GM18519 (cell line): Measurements from ENCODE around the gene IGSF23.
"Not testable (repeated sequence)": the region's sequence is repeated elsewhere in the genome, so short reads cannot be mapped to it uniquely, and the experiment has no call there.

ENCODE experiments used
- ATAC-seq: cut with Tn5 transposase; IDR thresholded peaks from one replicate; pipeline ENCODE4 v1.9.1; 2021; ENCODE audit warnings: mild to moderate bottlenecking, moderate library complexity; ENCODE audit not compliant: unreplicated experiment, low FRiP score

The IGSF23 gene

DNA sequence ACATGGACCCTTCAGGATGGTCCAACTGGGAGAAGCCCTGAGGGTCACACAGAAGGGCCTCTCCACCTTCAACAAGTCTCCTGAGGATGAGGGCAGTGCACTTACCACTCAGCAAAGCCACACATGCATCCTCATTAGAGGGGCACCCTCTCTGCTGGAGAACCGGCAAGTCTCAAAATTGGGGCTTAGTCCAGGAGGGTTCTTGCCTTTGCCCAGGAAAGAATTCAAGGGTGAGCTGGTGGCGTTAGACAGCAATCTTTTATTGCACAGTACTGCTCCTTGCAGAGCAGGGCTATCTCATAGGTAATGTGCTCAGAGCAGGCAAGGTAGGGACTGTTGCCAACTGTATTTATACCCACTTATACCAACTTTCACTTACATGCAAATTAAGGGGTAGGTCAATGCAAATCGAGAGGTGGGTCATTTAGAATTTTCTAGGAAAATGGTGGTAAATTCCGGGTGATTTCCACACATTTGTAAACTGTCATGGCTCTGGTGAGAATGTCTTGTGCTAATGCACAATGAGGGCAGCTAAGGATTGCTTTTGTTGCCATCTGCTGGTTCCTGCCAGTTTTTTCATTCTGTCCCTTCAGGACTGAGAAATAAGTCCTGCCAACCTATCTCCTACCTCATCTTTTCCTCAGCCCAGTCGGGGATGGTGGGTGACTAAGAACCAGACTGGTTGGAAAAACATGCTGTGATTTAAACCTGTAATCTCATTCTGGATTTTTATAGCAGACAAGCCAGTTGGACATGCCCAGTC lies 27.8 kb upstream of the IGSF23 start:
- no peak for ATAC-seq

DNA sequence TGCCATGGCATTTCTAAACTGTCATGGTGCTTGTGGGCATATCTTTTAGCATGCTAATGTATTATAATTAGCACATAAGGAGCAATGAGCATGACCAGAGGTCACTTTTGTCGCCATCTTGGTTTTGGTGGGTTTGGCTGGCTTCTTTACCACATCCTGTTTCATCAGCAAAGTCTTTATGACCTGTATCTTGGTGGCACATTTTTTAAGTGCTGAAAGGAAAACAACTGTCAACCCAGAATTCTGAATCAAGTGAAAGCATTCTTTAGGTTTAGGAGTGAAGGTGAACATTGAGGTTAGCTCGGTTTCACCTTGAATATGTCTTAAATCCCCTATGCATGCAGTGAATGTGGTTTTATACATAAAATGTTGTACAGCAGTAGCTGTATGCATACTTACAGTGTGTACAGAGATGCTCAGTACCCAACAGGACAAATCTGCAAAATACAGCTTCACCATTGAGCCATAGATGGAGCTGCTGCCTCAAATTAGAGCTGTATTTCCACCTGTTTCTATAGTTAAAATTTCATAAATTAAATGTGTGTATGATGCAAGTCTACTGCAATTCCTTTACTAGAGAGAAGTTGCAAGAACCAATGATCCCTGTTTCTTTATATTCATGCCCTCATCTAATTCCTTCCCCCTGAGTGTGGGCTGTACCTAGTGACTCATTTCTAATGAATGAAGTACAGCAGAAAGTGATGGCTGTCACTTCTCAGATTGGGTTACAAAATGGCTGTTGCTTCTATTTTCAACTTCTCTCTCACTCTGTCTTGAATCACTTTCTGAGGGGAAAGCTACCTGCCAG lies 25.2 kb upstream of the IGSF23 start:
- no peak for ATAC-seq

DNA sequence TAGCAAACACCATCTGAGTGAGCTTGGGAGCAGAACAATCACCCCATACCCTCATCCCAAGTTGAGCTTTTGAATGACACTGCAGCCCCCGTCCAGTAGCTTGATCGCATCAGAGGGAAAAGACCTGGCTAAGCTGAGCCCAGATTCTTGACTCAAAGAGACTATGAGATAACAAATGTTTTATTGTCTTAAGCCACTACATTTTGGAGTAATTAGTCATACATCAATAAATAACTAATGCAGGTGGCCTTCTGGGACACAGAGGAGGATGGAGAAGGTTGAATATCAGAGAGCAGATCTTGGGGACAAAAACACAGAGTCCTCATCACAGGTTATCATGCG lies 24.6 kb upstream of the IGSF23 start:
- ATAC-seq, result no peak

DNA sequence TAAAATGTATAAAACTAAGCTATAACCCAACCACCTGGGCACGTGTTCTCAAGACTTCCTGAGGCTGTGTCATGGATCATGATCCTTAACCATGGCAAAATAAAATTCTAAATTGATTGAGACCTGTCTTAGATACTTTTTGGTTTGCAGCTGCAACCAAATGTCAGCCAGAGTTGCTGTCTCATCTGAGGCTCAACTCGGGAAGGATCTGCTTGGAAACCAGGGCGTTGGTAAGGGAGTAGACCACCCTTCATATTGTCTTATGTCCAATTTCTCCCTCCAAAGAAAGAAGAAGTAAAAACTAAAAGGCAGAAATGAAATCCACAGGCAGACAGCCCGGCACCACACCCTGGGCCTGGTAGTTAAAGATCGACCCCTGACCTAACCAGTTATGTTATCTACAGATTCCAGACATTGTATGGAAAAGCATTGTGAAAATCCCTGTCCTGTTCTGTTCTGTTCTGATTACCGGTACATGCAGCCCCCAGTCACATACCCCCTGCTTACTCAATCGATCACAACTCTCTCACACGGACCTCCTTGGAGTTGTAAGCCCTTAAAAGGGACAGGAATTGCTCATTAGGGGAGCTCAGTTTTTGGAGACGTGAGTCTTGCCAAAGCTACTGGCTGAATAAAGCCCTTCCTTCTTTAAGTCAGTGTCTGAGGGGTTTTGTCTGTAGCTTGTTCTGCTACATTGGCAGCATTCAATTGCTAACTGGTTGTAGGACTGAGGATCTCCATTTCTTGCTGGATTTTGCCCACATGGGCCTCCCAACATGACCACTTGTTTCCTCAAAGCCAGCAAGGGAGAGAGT lies 22.9 kb upstream of the IGSF23 start:
- ATAC-seq, result no peak

- not testable (repeated sequence) for ATAC-seq
Measured at GRCh38 chr19:44591340-44591993, 21.9 kb upstream of the IGSF23 start.

GRCh38 chr19:44592451-44592890 lies 20.9 kb upstream of the IGSF23 start:
- ATAC-seq, result no peak

DNA sequence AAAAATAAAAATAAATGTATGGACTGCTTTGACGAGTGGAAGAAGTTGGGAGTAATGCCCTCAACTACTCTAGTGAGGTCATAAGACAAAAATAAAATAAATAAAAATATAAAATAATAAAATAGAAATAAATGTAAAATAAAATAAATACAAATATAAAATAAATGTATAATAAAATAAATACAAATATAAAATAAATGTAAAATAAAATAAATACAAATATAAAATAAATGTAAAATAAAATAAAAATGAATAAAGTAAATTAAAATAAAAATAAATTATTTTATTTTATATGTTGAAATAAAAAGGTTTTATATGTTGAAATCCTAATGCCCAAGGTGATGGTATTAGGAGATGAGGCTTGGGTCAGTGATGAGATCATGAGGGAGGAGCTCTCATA lies 20.1 kb upstream of the IGSF23 start:
- no peak for ATAC-seq

- not testable (repeated sequence) for ATAC-seq
Measured at GRCh38 chr19:44593866-44594266, 19.5 kb upstream of the IGSF23 start.

GRCh38 chr19:44596428-44597130 lies 16.8 kb upstream of the IGSF23 start:
- ATAC-seq, result no peak

DNA sequence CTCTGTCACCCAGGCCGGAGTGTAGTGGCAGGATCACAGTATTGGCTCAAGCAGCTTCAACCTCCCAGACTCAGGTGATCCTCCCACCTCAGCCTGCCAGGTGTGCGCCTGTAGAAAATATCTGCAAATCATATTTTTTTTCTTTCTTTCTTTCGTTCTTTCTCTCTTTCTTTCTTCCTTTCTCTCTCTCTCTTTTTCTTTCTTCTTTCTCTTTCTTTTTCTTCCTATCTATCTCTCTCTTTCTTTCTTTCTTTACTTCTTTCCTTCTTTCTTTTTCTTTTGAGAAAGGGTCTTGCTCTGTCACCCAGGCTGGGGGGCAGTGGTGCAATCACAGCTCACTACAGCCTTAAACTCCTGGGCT lies 16.3 kb upstream of the IGSF23 start:
- ATAC-seq, result no peak

GRCh38 chr19:44598355-44598754 lies 15.0 kb upstream of the IGSF23 start:
- ATAC-seq, result no peak

DNA sequence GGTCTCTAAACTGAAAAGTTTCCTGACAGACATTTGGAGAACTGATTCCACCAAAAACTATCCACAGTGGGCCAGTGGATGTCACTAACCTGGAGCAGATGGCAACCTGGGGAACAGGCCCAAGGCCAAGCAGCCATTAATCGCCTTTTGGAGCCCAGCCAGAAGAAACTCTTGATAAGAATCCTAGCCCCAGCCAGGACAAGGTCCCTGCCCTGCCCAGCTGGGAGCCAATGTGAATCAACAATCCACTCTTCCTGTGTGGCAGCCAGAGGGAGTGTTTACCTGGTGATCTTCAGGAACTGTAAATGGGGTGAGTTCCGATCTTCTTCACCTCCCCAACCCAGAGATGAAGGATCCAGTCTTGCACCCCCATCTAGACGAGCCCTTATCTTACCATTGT lies 14.5 kb upstream of the IGSF23 start:
- no peak for ATAC-seq

DNA sequence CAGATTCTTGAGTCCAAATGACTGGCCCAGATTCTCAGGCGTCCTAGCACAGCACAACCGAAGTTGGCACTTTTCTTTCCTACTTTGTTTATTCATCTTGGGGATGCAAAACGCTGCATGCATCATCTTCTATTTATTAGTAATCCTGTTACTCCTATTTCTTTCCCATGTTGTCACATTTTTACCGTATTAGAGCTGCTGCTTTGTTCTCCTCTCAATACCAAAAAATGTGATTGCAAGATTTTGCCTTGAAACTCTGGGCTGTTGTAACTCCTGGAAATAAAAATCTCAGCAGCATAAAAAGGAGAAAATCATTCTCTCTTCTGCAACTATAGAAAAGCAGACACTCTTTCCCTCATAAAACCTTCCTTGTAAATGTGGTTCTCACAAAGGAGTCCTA lies 12.9 kb upstream of the IGSF23 start:
- ATAC-seq, result no peak

DNA sequence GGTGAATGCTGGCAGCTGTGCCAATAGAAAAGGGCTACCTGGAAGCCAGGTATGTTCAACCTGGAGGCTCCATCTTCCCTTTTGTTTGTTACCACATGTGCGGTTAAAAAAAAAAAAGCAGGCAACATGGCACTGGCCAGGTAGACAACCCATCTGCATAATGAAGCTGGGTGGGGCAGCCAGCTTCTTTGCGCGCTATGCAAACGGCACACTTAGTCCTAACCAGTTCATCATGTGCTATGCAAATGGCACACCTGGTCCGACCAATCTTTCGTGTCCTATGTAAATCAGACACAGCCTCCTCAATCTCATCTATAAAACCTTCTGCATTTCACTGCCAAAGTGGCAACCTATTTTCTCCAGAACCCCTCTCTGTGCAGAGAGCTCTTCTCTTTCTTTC lies 11.3 kb upstream of the IGSF23 start:
- ATAC-seq, result no peak

DNA sequence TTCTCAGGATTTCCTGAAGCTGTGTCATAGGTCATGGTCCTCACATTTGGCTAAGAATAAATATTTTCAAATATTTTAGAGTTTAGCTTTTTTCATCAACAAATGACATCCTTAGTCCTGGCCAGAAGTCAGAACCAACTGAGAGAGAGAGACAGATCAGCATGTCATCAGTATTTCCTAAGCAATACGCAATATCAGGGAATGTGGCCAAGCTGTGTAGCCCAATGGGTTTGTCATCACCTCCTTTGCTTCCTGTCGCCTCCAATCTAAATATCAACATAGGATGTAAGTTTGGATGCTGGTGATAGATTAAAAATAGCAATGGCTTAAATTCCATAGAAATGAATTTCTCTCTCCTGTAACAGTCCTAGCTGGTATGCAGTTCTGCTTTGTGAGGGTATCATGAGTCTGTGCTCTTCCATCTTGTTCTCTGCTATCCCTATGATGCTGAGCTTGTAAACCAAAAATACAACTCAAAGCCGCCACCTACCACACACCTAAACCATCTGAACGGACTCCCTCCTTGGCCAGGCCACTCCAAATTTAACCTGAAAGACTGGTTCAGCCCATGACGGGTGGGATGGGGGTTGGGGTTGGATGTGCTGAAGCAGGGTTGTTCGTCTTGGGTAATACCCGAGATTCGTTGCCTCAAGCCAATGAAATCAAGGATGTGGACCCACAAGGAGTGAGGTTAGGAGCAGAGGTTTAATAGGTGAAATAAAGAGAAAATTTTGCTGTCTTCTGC lies 10.0 kb upstream of the IGSF23 start:
- no peak for ATAC-seq

DNA sequence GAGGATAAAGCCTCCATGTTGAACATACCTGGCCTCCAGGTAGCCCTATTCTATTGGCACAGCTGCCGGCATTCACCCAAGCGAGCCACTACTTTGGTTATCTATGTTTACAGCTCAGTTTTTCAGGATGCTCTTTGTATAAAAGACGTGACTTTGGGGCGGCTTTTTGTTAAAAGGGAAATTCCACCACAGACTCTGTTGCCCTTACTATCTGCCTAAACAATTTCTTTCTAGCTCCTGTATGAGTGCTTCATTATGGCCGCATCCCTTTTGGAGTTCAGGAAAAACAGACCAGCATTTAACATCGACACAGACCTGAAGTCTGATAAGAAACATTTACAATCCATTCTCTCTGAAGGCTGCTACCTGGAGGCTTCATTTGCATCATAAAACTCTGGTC lies 9.1 kb upstream of the IGSF23 start:
- ATAC-seq, result no peak

GRCh38 chr19:44605547-44605946 lies 7.8 kb upstream of the IGSF23 start:
- ATAC-seq, result no peak

- no peak for ATAC-seq
Measured at GRCh38 chr19:44607049-44607448, 6.3 kb upstream of the IGSF23 start.

DNA sequence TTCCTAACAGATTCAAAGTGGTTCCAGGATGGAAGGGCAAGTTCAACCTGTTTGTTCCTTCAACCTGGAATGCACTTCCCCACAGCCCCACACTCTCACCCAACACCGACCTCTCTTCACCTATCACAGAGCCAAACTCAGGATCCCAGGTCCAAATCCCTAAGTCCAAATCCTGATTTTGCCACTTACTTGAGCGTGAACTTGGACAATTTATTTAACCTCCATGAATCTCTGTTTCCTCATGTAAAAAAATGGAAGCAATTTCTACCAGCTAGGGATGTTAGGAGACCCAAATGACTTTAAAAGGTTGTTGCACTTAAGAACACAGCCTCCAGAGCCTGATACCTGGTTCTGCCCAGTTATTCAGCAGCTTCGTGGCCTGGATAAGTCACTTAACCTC lies 5.4 kb upstream of the IGSF23 start:
- no peak for ATAC-seq
